PFSK-1 (cell line): ENCODE results near the gene CPA5.

Source experiments
- FOXP2 ChIP-seq: optimal IDR thresholded peaks from 2 replicates; pipeline ENCODE3; 2011; ENCODE audit warnings: borderline replicate concordance, control low read depth, inconsistent platforms; ENCODE audit not compliant: insufficient read depth; ENCODE audit errors: extremely low read length, extremely low read depth
- POLR2AphosphoS5 ChIP-seq: IDR thresholded peaks from 2 replicates; pipeline ENCODE4 v1.6.1; 2012; ENCODE audit warnings: low read depth, mild to moderate bottlenecking, control low read depth, low read length, moderate library complexity
- REST ChIP-seq, 2 experiments: IDR thresholded peaks; 2 replicates each; pipeline versions ENCODE4 v1.6.1 to v1.8.0; 2011 to 2012; ENCODE audit warnings: low read depth in 2 of 2, low read length in 2 of 2, control low read depth in 1 of 2, inconsistent platforms in 1 of 2, mild to moderate bottlenecking in 1 of 2, moderate library complexity in 1 of 2; ENCODE audit not compliant: insufficient read depth in 1 of 2
- SIN3A ChIP-seq: IDR thresholded peaks from 2 replicates; pipeline ENCODE4 v1.6.1; 2012; ENCODE audit warnings: mild to moderate bottlenecking, low read length, moderate library complexity, borderline replicate concordance; ENCODE audit not compliant: insufficient read depth
- TAF1 ChIP-seq: IDR thresholded peaks from 2 replicates; pipeline ENCODE4 v1.6.1; 2012; ENCODE audit warnings: low read length, control low read depth, borderline replicate concordance; ENCODE audit not compliant: insufficient read depth

Gene CPA5

DNA sequence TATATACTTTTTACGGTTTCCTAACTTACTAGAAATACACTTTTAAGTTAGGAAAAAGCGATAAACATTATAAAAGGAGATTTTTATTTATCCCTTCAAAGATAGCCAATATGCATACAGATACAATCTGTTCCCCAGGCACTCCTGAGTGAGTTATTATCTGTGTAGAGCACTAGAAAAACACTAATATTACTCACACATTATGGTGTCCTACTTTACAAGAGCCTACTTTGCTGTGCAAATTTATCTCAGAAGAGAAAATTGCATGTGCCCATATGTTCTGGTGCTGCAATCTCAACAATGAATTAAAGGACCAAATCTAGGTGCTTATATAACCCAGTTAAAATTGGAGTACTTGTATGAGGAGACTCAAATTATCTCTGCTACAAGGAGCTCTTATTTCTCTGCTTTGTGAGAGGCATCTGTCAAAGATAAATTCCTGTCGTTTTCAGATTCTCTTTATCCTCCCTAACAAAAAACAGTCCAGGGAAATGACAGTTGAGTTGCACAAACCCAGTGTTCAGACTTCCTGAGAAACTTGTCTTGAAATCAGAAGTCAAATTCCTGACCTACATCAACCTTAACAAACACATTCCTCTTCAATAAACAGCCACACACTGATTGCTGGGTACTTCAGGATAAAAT lies 64.6 kb downstream of the CPA5 start:
- TF ChIP-seq REST (IDR thresholded peaks at IDR 0.05; ENCODE audit: insufficient read depth in 1 of 2, low read depth in 2 of 2, low read length in 2 of 2) (no peak), FOXP2 (no peak), SIN3A (no peak), TAF1 (no peak), POLR2AphosphoS5 (no peak)

DNA sequence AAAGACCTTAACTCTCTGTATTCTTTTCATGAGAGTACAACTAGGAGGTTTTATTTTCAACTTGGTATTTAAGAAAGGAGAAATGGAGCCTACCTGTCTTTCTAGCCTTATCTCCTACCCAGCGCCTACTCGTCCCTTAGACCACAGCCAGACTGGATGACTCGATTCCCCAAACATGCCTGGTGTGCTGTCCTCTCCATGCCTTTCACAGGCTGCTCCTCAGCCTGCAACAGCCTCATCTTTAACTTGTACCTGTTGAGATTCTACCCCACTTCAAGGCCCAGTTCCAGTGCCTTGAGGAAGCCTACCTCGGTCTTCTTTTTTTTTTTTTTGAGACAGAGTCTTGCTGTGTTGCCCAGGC lies 65.1 kb downstream of the CPA5 start:
- no peak for TF ChIP-seq FOXP2
- TF ChIP-seq REST (IDR thresholded peaks at IDR 0.05; ENCODE audit: insufficient read depth in 1 of 2, low read depth in 2 of 2, low read length in 2 of 2): no peak
- no peak for TF ChIP-seq SIN3A
- TF ChIP-seq POLR2AphosphoS5: no peak
- no peak for TF ChIP-seq TAF1

GRCh38 chr7:130410868-130411541 lies 66.4 kb downstream of the CPA5 start:
- TF ChIP-seq SIN3A (no peak), TAF1 (no peak), REST (IDR thresholded peaks at IDR 0.05; ENCODE audit: insufficient read depth in 1 of 2, low read depth in 2 of 2, low read length in 2 of 2) (no peak), POLR2AphosphoS5 (no peak), FOXP2 (no peak)

- TF ChIP-seq SIN3A (no peak), TAF1 (no peak), POLR2AphosphoS5 (no peak), REST (IDR thresholded peaks at IDR 0.05; ENCODE audit: insufficient read depth in 1 of 2, low read depth in 2 of 2, low read length in 2 of 2) (no peak), FOXP2 (no peak)
These were observed 68.6 kb downstream of the CPA5 start for GRCh38 chr7:130413201-130413600.
